HK-2 (cell line): ENCODE results near the gene TTLL7.

Experiments
- DNase-seq: peaks from one replicate; pipeline ENCODE4 v3.0.0-alpha.2; 2018; ENCODE audit not compliant: unreplicated experiment

Gene TTLL7

GRCh38 chr1:83882906-83883305 lies 116.0 kb downstream of the TTLL7 start:
- DNase-seq, result no peak

- no peak for DNase-seq
Measured at GRCh38 chr1:83872515-83872914, 126.4 kb downstream of the TTLL7 start.

GRCh38 chr1:83864991-83865390 lies 133.9 kb downstream of the TTLL7 start:
- DNase-seq, result no peak

- DNase-seq, result peak; percentile 85
Measured at GRCh38 chr1:83860490-83861221, 138.3 kb downstream of the TTLL7 start.

GRCh38 chr1:83857716-83858115 lies 141.2 kb downstream of the TTLL7 start:
- DNase-seq, result no peak

GRCh38 chr1:83857103-83857502 lies 141.8 kb downstream of the TTLL7 start:
- DNase-seq, result no peak

GRCh38 chr1:83856381-83856780 lies 142.6 kb downstream of the TTLL7 start:
- no peak for DNase-seq

- no peak for DNase-seq
Measured at GRCh38 chr1:83854456-83854855, 144.5 kb downstream of the TTLL7 start.

GRCh38 chr1:83850834-83851233 lies 148.1 kb downstream of the TTLL7 start:
- DNase-seq, result no peak

- no peak for DNase-seq
Measured at GRCh38 chr1:83849191-83850061, 149.5 kb downstream of the TTLL7 start.

GRCh38 chr1:83846138-83846537 lies 152.8 kb downstream of the TTLL7 start:
- no peak for DNase-seq

- DNase-seq, result no peak
Measured at GRCh38 chr1:83845437-83846071, 153.4 kb downstream of the TTLL7 start.

- DNase-seq, result no peak
Measured at GRCh38 chr1:83844546-83844945, 154.4 kb downstream of the TTLL7 start.

- DNase-seq, result no peak
Measured at GRCh38 chr1:83839566-83840173, 159.3 kb downstream of the TTLL7 start.

GRCh38 chr1:83838573-83838972 lies 160.4 kb downstream of the TTLL7 start:
- DNase-seq, result no peak

GRCh38 chr1:83836543-83836942 lies 162.4 kb downstream of the TTLL7 start:
- DNase-seq, result no peak

- no peak for DNase-seq
Measured at GRCh38 chr1:83834621-83835264, 164.2 kb downstream of the TTLL7 start.

GRCh38 chr1:83832194-83832593 lies 166.7 kb downstream of the TTLL7 start:
- no peak for DNase-seq

GRCh38 chr1:83829106-83829505 lies 169.8 kb downstream of the TTLL7 start:
- no peak for DNase-seq

- DNase-seq, result no peak
Measured at GRCh38 chr1:83828456-83828855, 170.5 kb downstream of the TTLL7 start.

- no peak for DNase-seq
Measured at GRCh38 chr1:83827741-83828140, 171.2 kb downstream of the TTLL7 start.

GRCh38 chr1:83822208-83822607 lies 176.7 kb downstream of the TTLL7 start:
- no peak for DNase-seq
